CD1c-positive myeloid dendritic cell (primary cell): Measurements from ENCODE around the gene STARD3NL.
A peak's percentile ranks its signal among the peaks of the same experiment; 100 is the strongest.
"Not testable (repeated sequence)": the region's sequence is repeated elsewhere in the genome, so short reads cannot be mapped to it uniquely, and the experiment has no call there.

Source experiments
- DNase-seq: peaks from one replicate; pipeline ENCODE4 v3.0.0-alpha.2; 2016; ENCODE audit errors: extremely low spot score

Gene STARD3NL

GRCh38 chr7:38222481-38223096 is 44.5 kb downstream of the STARD3NL start:
- peak; percentile 61 for DNase-seq

DNA sequence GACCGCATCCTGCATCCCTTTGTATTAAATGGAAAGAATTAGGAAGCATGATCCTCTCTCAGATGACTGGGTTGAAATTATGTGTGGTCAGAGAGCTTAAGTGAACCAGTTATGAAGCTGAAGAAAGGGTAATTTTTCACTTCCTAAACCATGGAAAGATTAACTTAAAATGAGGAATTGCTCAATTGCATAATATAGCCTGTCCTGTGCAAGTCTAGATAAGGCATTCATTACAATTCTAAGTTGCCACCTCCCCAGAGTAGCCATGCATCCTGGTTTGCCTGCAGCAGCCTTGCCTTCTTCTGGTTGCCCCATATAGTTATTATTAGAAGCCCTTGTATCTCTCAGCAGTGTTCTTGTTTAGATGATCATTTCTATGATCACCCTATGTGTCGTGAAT is 45.3 kb downstream of the STARD3NL start:
- DNase-seq, result peak; percentile 72

DNA sequence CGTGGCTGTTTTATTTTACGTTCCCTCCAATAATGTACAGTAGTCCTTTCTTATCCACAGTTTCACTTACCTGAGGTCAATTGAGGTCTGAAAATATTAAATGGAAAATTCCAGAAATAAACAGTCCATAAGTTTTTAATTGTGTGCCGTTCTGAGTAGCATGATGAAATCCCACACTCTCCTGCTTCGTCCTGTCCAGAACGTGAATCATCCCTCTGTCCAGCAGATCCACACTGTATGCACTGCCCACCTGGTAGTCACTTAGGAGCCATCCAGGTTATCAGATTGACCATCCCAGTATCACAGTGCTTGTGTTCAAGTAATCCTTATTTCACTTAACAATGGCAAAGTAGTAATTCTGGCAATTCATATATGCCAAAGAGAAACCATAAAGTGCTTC is 46.3 kb downstream of the STARD3NL start:
- no peak for DNase-seq

- no peak for DNase-seq
Observed at GRCh38 chr7:38229386-38229785, 51.3 kb downstream of the STARD3NL start.

DNA sequence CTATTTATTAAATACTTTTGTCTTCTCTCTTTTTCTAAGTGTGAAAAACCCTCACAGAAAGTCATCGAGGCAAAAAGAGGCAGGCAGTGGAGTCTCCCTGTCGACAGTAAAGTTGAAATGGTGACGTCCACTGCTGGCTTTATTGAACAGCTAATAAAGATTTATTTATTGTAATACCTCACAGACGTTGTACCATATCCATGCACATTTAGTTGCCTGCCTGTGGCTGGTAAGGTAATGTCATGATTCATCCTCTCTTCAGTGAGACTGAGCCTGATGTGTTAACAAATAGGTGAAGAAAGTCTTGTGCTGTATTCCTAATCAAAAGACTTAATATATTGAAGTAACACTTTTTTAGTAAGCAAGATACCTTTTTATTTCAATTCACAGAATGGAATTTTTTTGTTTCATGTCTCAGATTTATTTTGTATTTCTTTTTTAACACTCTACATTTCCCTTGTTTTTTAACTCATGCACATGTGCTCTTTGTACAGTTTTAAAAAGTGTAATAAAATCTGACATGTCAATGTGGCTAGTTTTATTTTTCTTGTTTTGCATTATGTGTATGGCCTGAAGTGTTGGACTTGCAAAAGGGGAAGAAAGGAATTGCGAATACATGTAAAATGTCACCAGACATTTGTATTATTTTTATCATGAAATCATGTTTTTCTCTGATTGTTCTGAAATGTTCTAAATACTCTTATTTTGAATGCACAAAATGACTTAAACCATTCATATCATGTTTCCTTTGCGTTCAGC is 52.0 kb downstream of the STARD3NL start:
- DNase-seq, result no peak

- DNase-seq, result peak; percentile 56
Observed at GRCh38 chr7:38232502-38233366, 54.7 kb downstream of the STARD3NL start.

DNA sequence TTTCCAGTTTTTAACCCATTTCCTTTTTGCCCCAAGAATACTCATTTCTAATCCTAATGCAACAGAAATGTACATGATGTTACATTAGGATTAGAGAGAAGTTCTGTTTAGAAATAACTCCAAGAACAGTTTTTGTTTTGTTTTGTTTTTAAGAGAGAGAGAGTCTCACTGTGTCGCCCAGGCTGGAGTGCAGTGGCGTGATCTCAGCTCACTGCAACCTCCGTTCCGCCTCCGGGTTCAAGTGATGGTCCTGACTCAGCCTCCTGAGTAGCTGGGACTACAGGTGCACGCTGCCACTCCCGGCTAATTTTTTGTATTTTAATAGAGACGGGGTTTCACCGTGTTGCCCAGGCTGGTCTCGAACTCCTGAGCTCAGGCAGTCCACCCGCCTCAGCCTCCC is 56.7 kb downstream of the STARD3NL start:
- not testable (repeated sequence) for DNase-seq

DNA sequence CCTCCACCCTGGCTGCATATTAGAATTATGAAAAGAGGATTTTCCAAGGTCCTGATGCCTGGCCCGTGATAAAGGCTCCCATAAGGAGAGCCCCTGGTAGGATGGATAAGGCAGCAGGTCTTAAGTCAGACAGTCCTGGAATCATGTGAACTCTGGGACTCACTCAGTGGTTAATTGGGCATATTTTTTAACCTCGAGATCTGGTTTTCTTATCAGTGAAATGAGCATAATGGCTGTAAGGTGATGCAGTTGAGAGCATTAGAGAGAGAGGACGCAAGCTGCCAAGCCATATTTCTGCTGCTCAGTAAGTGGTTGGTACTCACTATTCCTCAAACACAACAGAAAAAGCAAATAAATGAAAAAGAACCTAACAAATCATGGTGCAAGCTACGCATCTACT is 57.6 kb downstream of the STARD3NL start:
- no peak for DNase-seq

DNA sequence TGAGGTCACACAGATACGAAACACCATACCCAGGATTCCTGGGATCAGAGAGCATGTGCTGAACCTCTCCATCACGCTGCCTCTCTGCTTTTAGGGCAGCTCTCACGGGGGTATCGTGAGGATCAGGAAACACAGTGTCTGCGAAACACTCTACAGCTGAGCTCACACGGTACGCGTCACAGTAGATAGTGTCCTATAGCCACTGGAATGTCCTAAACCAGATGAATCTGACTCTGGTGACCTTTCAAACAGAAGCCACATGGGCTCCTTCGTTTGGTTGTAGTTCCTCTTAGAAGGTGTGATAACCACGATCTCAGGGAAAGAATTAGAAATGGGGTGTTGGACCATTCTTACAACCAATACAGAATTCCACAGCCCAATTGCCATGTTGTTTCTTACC is 61.1 kb downstream of the STARD3NL start:
- DNase-seq, result not testable (repeated sequence)

DNA sequence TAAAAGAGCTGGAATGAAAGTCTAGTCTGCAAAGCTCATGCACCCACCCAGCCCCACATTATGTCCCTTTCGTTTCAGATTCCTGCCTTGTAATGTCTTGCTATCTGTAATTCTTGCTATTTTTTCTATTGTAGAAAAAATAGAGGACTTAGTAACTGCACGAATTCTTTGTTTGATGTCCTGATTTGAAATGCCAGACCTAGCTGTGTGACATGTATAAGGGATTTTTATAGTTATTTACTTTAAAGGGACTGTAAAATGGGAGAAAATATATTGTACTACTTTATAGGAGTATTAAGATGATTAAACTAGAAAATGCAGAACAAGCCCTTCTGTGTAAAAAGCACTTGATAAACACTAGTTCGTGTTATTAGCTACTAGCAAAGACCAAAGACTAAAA is 63.0 kb downstream of the STARD3NL start:
- no peak for DNase-seq

- DNase-seq, result no peak
Observed at GRCh38 chr7:38242814-38243213, 64.8 kb downstream of the STARD3NL start.

DNA sequence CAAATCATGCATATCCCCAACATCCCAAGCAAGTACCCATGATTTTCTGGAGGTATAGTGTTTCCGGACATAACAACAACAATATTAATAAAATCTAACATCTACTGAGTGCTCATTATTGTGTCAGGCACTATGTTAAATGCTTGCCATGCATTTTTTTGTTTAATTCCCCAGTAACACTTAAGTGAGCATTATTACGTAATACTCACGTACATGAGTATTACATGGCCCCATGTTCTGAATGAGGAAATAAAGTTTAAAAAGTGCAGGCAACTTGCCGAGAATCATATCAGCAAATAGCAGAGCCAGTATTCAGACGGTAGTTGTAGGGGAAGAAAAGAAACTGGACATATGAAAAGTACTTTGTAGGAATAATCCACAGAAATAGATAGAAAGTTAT is 65.3 kb downstream of the STARD3NL start:
- DNase-seq, result peak; percentile 38

- DNase-seq, result no peak
Observed at GRCh38 chr7:38244516-38244915, 66.5 kb downstream of the STARD3NL start.

- no peak for DNase-seq
Observed at GRCh38 chr7:38245409-38245977, 67.4 kb downstream of the STARD3NL start.

GRCh38 chr7:38248069-38248567 is 70.1 kb downstream of the STARD3NL start:
- no peak for DNase-seq

GRCh38 chr7:38249849-38250248 is 71.8 kb downstream of the STARD3NL start:
- DNase-seq, result peak; percentile 37

GRCh38 chr7:38257350-38257677 is 79.3 kb downstream of the STARD3NL start:
- no peak for DNase-seq

GRCh38 chr7:38259157-38259556 is 81.1 kb downstream of the STARD3NL start:
- DNase-seq, result not testable (repeated sequence)

DNA sequence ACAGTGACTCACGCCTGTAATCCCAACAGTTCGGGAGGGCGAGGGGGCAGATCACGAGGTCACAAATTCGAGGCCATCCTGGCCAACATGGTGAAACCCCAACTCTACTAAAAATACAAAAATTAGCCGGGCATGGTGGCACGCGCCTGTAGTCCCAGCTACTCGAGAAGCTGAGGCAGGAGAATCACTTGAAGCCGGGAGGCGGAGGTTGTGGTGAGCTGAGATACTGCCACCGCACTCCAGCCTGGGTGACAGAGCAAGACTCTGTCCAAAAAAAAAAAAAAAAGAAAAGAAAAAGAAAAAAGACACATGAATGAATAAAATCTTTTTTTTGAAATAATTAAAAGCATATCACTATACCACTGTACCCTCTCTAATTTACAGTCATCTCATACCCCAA is 83.6 kb downstream of the STARD3NL start:
- not testable (repeated sequence) for DNase-seq

GRCh38 chr7:38262026-38262425 is 84.0 kb downstream of the STARD3NL start:
- not testable (repeated sequence) for DNase-seq

DNA sequence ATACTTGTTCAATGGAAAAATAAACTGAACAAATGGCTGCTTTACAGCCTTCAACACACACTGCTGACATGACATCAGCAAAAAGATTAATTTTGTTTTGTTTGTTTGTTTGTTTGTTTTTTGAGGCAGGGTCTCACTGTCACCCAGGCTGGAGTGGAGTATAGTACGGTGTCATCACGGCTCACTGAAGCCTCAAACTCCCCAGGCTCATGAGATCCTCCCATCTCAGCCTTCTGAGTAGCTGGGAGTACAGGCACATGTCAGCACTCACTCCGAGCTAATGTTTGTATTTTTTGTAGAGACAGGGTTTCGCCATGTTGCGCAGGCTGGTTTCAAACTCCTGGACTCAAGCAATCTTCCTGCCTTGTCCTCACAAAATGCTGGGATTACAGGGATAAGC is 84.5 kb downstream of the STARD3NL start:
- no peak for DNase-seq

DNA sequence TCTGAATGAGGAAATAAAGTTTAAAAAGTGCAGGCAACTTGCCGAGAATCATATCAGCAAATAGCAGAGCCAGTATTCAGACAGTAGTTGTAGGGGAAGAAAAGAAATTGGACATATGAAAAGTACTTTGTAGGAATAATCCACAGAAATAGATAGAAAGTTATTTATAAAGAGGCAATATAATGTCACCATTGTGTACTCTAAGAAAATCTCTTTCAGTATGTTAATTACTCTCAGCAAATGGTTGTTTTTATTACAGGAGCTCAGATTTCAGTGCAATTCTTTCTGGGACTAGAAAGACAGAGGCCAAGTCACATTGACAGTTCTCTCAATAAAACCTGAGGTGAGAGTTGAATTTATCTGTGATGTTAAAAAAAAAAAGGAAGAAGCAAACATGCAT is 85.2 kb downstream of the STARD3NL start:
- not testable (repeated sequence) for DNase-seq
